ENCODE results near the gene HIVEP3. TPM values are rescaled to one million over a fixed set of nuclear protein-coding genes. Genes with fewer than 3 reads are reported as not detected.

The HIVEP3 gene
- total RNA-seq, 4 donors from 2014 or later, result 1.4 to 3.0 (median 2.3) TPM

DNA sequence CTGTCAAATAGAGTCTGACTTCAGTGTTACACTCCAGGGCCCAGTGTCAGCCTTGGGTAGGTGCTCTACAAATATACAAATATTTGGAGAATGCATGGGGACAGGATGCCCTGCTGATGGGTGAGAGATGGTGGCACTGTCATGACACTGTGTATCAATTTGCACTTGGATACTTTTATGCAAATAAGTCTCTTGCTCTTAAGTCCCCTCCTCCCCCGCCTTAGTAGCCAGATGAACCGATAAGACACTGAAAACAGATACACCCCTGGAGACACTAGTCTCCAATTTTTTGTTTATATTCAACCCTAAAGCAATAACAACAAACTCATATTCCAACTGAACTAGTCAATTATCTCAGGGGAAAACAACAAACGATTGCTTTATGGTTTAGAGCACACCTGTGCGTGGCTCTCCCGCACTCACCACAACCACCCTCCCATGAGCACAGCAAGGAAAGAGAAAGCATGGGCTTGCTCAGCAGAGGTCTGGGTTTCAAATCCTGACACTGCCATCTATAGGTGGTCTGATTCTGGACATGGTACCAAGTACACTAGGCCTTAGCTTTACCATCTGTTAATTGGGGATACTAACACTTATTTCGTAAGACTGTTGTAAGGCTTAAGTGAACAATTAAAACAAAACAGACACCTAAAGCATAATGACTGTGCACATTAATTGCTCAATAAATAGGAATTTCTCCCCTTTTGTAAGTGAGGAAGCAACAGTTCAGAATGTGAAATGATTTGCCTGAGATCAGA lies 50.3 kb downstream of the HIVEP3 start:
- Histone ChIP-seq H3K9me3 (no peaks in the 10 kb centered on the region), H3K36me3 (no peaks in the 10 kb centered on the region), H3K27ac (replicated peaks in 1 of 4) (no peak overlapping the region), H3K4me3 (no peak overlapping the region), H3K27me3 (no peaks in the 10 kb centered on the region), H3K4me1 (peaks cover 0 to 5% (median 0%) of the 10 kb centered on the region in 4 donors)
- no peak for DNase-seq (ENCODE audit: extremely low spot score)
- TF ChIP-seq EP300 (IDR thresholded peaks at IDR 0.05), result no peak
- TF ChIP-seq, protein P1, sequence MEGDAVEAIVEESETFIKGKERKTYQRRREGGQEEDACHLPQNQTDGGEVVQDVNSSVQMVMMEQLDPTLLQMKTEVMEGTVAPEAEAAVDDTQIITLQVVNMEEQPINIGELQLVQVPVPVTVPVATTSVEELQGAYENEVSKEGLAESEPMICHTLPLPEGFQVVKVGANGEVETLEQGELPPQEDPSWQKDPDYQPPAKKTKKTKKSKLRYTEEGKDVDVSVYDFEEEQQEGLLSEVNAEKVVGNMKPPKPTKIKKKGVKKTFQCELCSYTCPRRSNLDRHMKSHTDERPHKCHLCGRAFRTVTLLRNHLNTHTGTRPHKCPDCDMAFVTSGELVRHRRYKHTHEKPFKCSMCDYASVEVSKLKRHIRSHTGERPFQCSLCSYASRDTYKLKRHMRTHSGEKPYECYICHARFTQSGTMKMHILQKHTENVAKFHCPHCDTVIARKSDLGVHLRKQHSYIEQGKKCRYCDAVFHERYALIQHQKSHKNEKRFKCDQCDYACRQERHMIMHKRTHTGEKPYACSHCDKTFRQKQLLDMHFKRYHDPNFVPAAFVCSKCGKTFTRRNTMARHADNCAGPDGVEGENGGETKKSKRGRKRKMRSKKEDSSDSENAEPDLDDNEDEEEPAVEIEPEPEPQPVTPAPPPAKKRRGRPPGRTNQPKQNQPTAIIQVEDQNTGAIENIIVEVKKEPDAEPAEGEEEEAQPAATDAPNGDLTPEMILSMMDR (IDR thresholded peaks at IDR 0.05), result no peak
- TF ChIP-seq POLR2AphosphoS5 (IDR thresholded peaks at IDR 0.05), result no peak
- no peak for TF ChIP-seq POLR2A (IDR thresholded peaks at IDR 0.05; ENCODE audit: low read depth)
- intact Hi-C loops (cut with DNase I), result no loop called here
- 92% methylated on average over 6 of the region's 6 CpGs for WGBS

DNA sequence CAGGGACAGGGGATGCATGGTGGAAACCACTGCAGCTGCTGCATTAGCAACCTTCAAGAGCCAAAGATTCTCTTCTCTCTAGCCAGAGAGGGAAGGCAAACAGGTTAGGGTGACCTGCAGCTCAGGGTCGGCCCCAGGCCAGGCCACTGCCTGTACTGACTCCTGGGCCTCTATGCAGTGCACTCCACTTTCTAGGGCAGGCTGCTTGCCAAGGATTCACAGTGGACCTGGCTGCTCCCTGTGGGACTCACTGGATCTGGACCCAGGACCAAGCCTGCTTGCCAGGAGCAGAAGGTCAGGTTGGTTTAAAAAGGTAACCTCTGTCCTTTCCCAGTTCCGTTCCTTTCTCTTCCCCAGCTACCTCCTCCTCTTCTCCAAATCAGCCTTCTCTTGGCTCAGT lies 52.4 kb downstream of the HIVEP3 start:
- Histone ChIP-seq H3K4me1 (peaks cover 0 to 5% (median 0%) of the 10 kb centered on the region in 4 donors), H3K27me3 (no peaks in the 10 kb centered on the region), H3K27ac (replicated peaks in 1 of 4) (no peak overlapping the region), H3K9me3 (no peaks in the 10 kb centered on the region), H3K4me3 (no peak overlapping the region), H3K36me3 (no peaks in the 10 kb centered on the region)
- TF ChIP-seq, protein P1 (IDR thresholded peaks at IDR 0.05), result no peak
- TF ChIP-seq EP300 (IDR thresholded peaks at IDR 0.05), result no peak
- no peak for TF ChIP-seq POLR2A (IDR thresholded peaks at IDR 0.05; ENCODE audit: low read depth)
- no peak for TF ChIP-seq POLR2AphosphoS5 (IDR thresholded peaks at IDR 0.05)
- 88% methylated on average over 1 of the region's 2 CpGs for WGBS
- DNase-seq (ENCODE audit: extremely low spot score), result no peak
- intact Hi-C loops (cut with DNase I), result no loop called here

DNA sequence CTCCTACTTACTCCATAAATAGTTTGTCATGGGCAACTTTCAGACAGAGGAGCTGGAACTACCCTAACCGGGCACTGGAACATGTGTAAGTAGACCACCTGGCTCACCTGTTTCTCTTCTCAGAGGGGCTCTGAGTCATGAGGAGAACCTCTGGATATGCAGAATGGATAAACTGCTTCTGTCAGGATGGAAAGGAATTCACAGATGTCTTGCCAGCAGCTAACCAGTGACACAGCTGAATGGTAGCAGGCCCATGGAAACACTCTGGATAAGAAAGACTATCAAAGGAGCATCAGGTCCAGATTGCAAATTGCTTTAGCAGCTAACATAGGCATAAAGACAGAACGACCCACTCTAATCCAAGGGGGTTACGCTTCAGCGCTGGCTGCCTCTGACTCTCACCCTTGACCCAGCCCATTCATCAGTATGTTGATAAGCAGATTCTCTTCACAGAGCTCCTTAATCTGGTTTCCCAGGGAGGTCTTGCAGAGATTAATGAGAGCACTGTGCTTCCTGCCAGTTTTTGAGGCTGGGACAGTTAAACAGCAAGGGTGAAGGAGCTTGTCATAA lies 54.2 kb downstream of the HIVEP3 start:
- intact Hi-C loops (cut with DNase I), result no loop called here
- no peak overlapping the region for H3K4me3 ChIP-seq
- H3K4me1 ChIP-seq, result peaks cover 0 to 5% (median 0%) of the 10 kb centered on the region in 4 donors
- 85% methylated on average over 4 of the region's 4 CpGs for WGBS
- no peak for DNase-seq (ENCODE audit: extremely low spot score)
- no peak overlapping the region for H3K27ac ChIP-seq (replicated peaks in 1 of 4)
- TF ChIP-seq POLR2AphosphoS5 (IDR thresholded peaks at IDR 0.05), result no peak
- TF ChIP-seq, protein P1 (IDR thresholded peaks at IDR 0.05), result no peak
- TF ChIP-seq EP300 (IDR thresholded peaks at IDR 0.05), result no peak
- TF ChIP-seq POLR2A (IDR thresholded peaks at IDR 0.05; ENCODE audit: low read depth), result no peak
- H3K9me3 ChIP-seq, result no peaks in the 10 kb centered on the region
- no peaks in the 10 kb centered on the region for H3K27me3 ChIP-seq
- no peaks in the 10 kb centered on the region for H3K36me3 ChIP-seq

DNA sequence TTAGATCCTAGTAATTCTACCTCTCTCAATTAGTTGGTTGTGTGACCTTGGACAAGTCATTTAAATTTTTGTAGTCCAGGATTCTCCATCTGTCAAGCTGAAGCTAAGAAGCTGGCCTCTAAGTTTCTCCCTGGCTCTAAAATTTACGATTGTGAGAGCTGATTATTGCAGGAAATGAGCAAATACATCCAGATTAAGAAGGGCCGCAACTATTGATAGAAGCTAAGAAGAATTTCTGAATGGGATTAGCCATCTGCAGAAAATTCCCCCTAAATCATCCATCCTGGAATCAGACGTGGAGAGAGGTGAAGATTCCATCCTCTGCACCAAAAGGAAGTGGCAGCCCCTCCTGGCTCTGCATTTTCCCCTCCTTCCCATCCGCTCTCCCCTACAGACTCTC lies 55.0 kb downstream of the HIVEP3 start:
- WGBS, result 83% methylated on average over 4 of the region's 4 CpGs
- Histone ChIP-seq H3K36me3 (no peaks in the 10 kb centered on the region), H3K4me1 (peaks cover 0 to 5% (median 0%) of the 10 kb centered on the region in 4 donors), H3K27ac (replicated peaks in 1 of 4) (no peak overlapping the region), H3K27me3 (no peaks in the 10 kb centered on the region), H3K4me3 (no peak overlapping the region), H3K9me3 (no peaks in the 10 kb centered on the region)
- no peak for DNase-seq (ENCODE audit: extremely low spot score)
- intact Hi-C loops (cut with DNase I), result no loop called here
- TF ChIP-seq, protein P1 (IDR thresholded peaks at IDR 0.05), result no peak
- TF ChIP-seq POLR2AphosphoS5 (IDR thresholded peaks at IDR 0.05), result no peak
- no peak for TF ChIP-seq EP300 (IDR thresholded peaks at IDR 0.05)
- TF ChIP-seq POLR2A (IDR thresholded peaks at IDR 0.05; ENCODE audit: low read depth), result no peak
